ENCODE data around the gene PLXNA1. TPM values are rescaled to one million over a fixed set of nuclear protein-coding genes. Genes with fewer than 3 reads are reported as not detected.

The PLXNA1 gene
- total RNA-seq, 1 donor from 2014 or later, result 34.7 TPM

DNA sequence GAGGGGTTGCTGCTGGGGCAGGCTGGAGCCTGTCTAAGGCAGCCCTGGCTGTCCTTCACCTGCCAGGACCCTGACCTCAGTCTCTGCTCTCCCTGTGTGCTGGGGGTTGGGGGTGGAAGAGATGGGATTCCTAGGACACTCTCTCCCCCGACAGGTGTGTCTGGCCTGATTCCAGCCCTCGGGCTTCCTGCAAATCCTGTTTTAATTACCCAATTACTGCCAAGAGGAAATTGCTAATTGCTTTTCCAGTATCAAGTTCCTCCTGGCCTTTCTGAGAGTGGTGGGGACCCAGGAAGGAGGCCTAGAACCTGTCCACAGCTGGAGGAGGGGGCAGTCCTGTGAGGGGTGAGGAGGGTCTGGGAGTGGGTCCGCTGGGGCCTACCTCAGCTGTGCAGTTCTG lies 15.8 kb downstream of the PLXNA1 start:
- Histone ChIP-seq H3K9me3 (ENCODE audit: low read depth) (no peaks in the 10 kb centered on the region), H3K4me2 (no peak overlapping the region), H3F3A (ENCODE audit: low read depth) (no peaks in the 10 kb centered on the region), H3K36me3 (no peaks in the 10 kb centered on the region), H2AFZ (replicated peaks) (no peak overlapping the region), H4K20me1 (ENCODE audit: low read depth) (peaks cover 83% of the 10 kb centered on the region), H3K27ac (no peak overlapping the region), H3K4me1 (peaks cover 11% of the 10 kb centered on the region), H3K4me3 (no peak overlapping the region), H3K79me2 (ENCODE audit: low read depth) (peaks cover 75% of the 10 kb centered on the region), H3K27me3 (no peaks in the 10 kb centered on the region), H3K9ac (no peak overlapping the region)
- H3K27ac Mint-ChIP-seq, result no peak overlapping the region
- no peak for DNase-seq (ENCODE audit: low spot score)
- TF ChIP-seq EZH2 (IDR thresholded peaks at IDR 0.05) (no peak), CTCF (IDR thresholded peaks at IDR 0.05) (no peak), EZH2phosphoT487 (IDR thresholded peaks at IDR 0.05) (no peak)
- H3K36me3 Mint-ChIP-seq, result peaks cover 5% of the 10 kb centered on the region
- no peaks in the 10 kb centered on the region for H3K27me3 Mint-ChIP-seq (ENCODE audit: insufficient read depth, low read depth)
- peaks cover 21% of the 10 kb centered on the region for H3K4me1 Mint-ChIP-seq
- no peaks in the 10 kb centered on the region for H3K9me3 Mint-ChIP-seq
- no peak overlapping the region for H3K4me3 Mint-ChIP-seq

DNA sequence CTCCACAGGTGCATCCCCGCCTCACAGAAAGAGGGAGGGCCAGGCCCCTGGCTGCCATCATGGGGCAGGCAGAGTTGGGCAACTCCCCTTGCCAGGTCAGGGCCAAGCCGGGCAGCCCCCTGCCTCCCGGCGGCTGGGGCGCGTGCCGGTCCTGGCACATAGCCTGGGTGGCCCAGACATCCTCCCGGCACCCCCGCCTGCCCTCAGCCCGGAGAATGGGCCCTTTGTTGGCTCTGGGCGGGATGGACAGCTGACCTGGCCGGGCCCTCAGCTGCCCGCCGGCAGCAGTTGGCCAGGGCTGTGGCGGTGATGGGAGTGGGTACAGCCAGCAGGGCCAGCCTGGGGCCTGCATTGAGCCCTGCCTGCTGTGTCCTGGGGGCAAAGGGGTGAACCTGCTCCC lies 16.5 kb downstream of the PLXNA1 start:
- Histone ChIP-seq H3F3A (ENCODE audit: low read depth) (no peaks in the 10 kb centered on the region), H3K4me1 (peaks cover 11% of the 10 kb centered on the region), H3K27me3 (no peaks in the 10 kb centered on the region), H3K9me3 (ENCODE audit: low read depth) (no peaks in the 10 kb centered on the region), H3K4me3 (no peak overlapping the region), H4K20me1 (ENCODE audit: low read depth) (peaks cover 77% of the 10 kb centered on the region), H3K4me2 (no peak overlapping the region), H3K27ac (no peak overlapping the region), H3K36me3 (no peaks in the 10 kb centered on the region), H2AFZ (replicated peaks) (no peak overlapping the region), H3K79me2 (ENCODE audit: low read depth) (peaks cover 73% of the 10 kb centered on the region), H3K9ac (no peak overlapping the region)
- no peak overlapping the region for H3K4me3 Mint-ChIP-seq
- H3K27ac Mint-ChIP-seq, result no peak overlapping the region
- H3K9me3 Mint-ChIP-seq, result no peaks in the 10 kb centered on the region
- peaks cover 23% of the 10 kb centered on the region for H3K4me1 Mint-ChIP-seq
- DNase-seq (ENCODE audit: low spot score), result no peak
- TF ChIP-seq EZH2 (IDR thresholded peaks at IDR 0.05) (no peak), CTCF (IDR thresholded peaks at IDR 0.05) (no peak), EZH2phosphoT487 (IDR thresholded peaks at IDR 0.05) (no peak)
- H3K27me3 Mint-ChIP-seq (ENCODE audit: insufficient read depth, low read depth), result no peaks in the 10 kb centered on the region
- peaks cover 4% of the 10 kb centered on the region for H3K36me3 Mint-ChIP-seq

DNA sequence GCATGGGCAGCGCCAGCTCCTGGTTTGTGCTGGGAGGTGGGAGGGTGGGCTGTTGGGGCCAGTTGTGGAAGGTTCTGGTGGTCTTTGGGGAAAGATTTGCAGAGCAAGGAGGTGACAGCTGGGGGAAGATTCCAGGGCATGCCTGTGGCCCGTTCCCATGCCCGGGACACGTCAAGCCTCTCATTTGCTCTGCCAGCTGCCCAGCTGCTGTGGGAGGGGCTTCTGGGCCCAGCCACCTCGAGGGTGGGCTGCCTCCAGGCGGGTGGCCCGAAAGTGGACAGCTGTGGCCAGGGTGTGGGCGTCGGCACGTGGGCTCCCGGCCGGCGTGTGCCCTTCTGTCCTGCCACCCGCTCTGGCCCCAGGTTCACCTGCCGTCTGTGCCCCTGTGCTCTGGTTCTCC lies 17.2 kb downstream of the PLXNA1 start:
- H3K27ac ChIP-seq, result no peak overlapping the region
- DNase-seq (ENCODE audit: low spot score), result no peak
- peaks cover 11% of the 10 kb centered on the region for H3K4me1 ChIP-seq
- Mint-ChIP-seq H3K27me3 (ENCODE audit: insufficient read depth, low read depth) (no peaks in the 10 kb centered on the region), H3K4me1 (peaks cover 24% of the 10 kb centered on the region), H3K36me3 (peaks cover 4% of the 10 kb centered on the region), H3K27ac (no peak overlapping the region), H3K4me3 (no peak overlapping the region), H3K9me3 (no peaks in the 10 kb centered on the region)
- H2AFZ ChIP-seq (replicated peaks), result no peak overlapping the region
- no peaks in the 10 kb centered on the region for H3K9me3 ChIP-seq (ENCODE audit: low read depth)
- no peak overlapping the region for H3K4me3 ChIP-seq
- peaks cover 65% of the 10 kb centered on the region for H3K79me2 ChIP-seq (ENCODE audit: low read depth)
- no peaks in the 10 kb centered on the region for H3K36me3 ChIP-seq
- H3K4me2 ChIP-seq, result no peak overlapping the region
- no peaks in the 10 kb centered on the region for H3F3A ChIP-seq (ENCODE audit: low read depth)
- TF ChIP-seq EZH2 (IDR thresholded peaks at IDR 0.05), result no peak
- no peak for TF ChIP-seq CTCF (IDR thresholded peaks at IDR 0.05)
- TF ChIP-seq EZH2phosphoT487 (IDR thresholded peaks at IDR 0.05), result no peak
- H3K9ac ChIP-seq, result no peak overlapping the region
- H3K27me3 ChIP-seq, result no peaks in the 10 kb centered on the region
- peaks cover 69% of the 10 kb centered on the region for H4K20me1 ChIP-seq (ENCODE audit: low read depth)

Measured in neural progenitor cell (in vitro differentiated cells).